GM18517 (cell line): ENCODE data around the gene RPGRIP1.
"Not testable (repeated sequence)": the region's sequence is repeated elsewhere in the genome, so short reads cannot be mapped to it uniquely, and the experiment has no call there.

Source experiments
- ATAC-seq: cut with Tn5 transposase; IDR thresholded peaks from one replicate; pipeline ENCODE4 v1.9.1; 2021; ENCODE audit warnings: mild to moderate bottlenecking, moderate library complexity; ENCODE audit not compliant: unreplicated experiment

The RPGRIP1 gene

GRCh38 chr14:21279783-21280182 is at the start of gene RPGRIP1:
TSS of gene RPGRIP1 (plus strand) at chr14:21280083. CDS start at chr14:21287977, 7,894 bp downstream.
- no peak for ATAC-seq

- no peak for ATAC-seq
Observed at GRCh38 chr14:21231020-21231652, 48.7 kb upstream of the RPGRIP1 start.

- no peak for ATAC-seq
Observed at GRCh38 chr14:21233457-21234076, 46.3 kb upstream of the RPGRIP1 start.

- ATAC-seq = no peak
Observed at GRCh38 chr14:21234112-21234511, 45.8 kb upstream of the RPGRIP1 start.

GRCh38 chr14:21236948-21237797 is 42.7 kb upstream of the RPGRIP1 start:
- ATAC-seq = no peak

- no peak for ATAC-seq
Observed at GRCh38 chr14:21238823-21239518, 40.9 kb upstream of the RPGRIP1 start.

- ATAC-seq = no peak
Observed at GRCh38 chr14:21240417-21240816, 39.5 kb upstream of the RPGRIP1 start.

- ATAC-seq = no peak
Observed at GRCh38 chr14:21241218-21241819, 38.6 kb upstream of the RPGRIP1 start.

GRCh38 chr14:21244544-21244943 is 35.3 kb upstream of the RPGRIP1 start:
- no peak for ATAC-seq

GRCh38 chr14:21245813-21246212 is 34.1 kb upstream of the RPGRIP1 start:
- ATAC-seq = no peak

GRCh38 chr14:21248338-21248737 is 31.5 kb upstream of the RPGRIP1 start:
- ATAC-seq = no peak

GRCh38 chr14:21248739-21249411 is 31.0 kb upstream of the RPGRIP1 start:
- ATAC-seq = no peak

- ATAC-seq = no peak
Observed at GRCh38 chr14:21251215-21251614, 28.7 kb upstream of the RPGRIP1 start.

GRCh38 chr14:21252149-21252548 is 27.7 kb upstream of the RPGRIP1 start:
- ATAC-seq = no peak

GRCh38 chr14:21255385-21256101 is 24.3 kb upstream of the RPGRIP1 start:
- ATAC-seq = no peak

- not testable (repeated sequence) for ATAC-seq
Observed at GRCh38 chr14:21256102-21256447, 23.8 kb upstream of the RPGRIP1 start.

- no peak for ATAC-seq
Observed at GRCh38 chr14:21256539-21257393, 23.1 kb upstream of the RPGRIP1 start.

- ATAC-seq = no peak
Observed at GRCh38 chr14:21257394-21257909, 22.4 kb upstream of the RPGRIP1 start.
